Stimulated activated CD8-positive, alpha-beta memory T cell treated with anti-CD3 and anti-CD28 coated beads, Interleukin-2, amount 100 ng/mL, for 1 hour (primary cell): ENCODE results near the gene DYSF.

Experiments
- DNase-seq, 2 donors: peaks; one replicate each; pipeline ENCODE4 v3.0.0-alpha.2; 2020; ENCODE audit warnings: low read depth in 2 of 2

Gene DYSF

DNA sequence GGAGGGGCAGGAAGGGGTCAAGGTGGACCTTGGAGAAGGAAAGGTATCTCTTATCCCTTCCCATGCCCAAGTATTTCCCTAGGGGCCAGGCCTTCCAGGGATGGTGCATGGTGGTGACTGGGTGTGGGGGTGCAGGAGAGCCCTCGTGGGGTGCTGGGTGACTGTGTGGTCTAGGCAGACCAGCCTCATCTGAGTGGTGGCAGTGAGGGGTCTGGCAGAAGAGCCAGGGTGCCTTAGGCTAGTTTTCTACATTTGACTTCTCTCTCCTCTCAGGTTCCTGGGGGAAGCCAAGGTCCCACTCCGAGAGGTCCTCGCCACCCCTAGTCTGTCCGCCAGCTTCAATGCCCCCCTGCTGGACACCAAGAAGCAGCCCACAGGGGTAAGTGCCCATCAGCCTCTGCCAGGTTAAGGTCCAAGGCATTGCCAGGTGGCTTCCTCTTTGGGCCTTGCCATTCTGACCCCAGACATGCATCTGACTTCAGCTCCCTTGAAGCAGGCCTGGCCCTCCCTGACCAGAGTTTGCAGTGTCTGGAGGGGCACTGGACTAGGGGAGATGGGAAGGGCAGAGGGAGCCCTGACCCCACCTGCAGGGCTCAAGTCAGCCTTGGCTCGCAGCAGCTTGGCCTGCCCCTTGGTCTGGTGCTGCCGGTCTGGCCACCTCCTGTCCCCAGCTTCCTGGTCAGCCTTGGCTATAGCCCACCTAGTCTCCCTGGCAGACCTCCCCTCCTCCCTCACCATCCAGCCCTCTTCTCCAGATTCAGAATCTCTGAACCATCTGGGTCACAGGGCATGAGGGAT is 49.8 kb downstream of the DYSF start:
- DNase-seq = no peak

DNA sequence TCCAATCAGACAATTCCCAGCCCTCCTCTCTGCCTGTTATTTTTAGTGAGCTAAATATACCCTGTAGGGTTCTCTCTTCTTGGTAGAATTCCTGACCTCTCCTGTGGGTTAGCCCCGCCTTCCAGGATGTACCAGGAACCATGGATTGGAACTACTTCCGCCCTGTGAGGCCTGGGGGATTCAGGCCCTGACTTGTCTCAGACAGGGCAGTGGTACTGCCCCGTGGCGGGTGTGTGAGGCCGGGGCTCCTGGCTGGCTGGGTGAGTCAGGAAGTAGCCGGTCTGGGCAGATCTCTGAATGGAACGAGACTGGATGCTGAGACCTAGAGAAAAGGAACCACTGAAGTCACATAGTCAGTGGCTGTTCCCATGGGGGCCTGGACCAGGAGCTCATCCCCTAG is 50.5 kb downstream of the DYSF start:
- no peak for DNase-seq

DNA sequence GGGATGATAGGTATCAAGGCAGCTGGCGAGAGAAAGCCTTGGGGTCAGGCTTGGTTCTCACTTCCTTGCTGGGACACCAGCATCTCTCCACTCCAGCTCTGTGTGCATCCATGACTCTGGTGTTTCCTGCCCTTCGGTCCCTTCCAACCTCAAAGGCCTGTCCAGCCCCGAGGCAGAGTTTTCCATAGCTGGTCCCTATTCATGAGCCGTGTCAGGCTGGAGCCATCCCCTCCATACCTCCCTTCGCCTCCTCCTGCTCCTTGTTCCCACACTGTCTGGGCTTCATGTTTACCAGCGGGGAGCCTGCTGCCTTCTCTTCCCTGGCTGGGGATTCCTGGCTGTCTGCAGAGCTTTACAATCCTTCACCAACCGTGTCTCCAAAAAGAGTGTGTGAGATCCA is 51.2 kb downstream of the DYSF start:
- DNase-seq = no peak

DNA sequence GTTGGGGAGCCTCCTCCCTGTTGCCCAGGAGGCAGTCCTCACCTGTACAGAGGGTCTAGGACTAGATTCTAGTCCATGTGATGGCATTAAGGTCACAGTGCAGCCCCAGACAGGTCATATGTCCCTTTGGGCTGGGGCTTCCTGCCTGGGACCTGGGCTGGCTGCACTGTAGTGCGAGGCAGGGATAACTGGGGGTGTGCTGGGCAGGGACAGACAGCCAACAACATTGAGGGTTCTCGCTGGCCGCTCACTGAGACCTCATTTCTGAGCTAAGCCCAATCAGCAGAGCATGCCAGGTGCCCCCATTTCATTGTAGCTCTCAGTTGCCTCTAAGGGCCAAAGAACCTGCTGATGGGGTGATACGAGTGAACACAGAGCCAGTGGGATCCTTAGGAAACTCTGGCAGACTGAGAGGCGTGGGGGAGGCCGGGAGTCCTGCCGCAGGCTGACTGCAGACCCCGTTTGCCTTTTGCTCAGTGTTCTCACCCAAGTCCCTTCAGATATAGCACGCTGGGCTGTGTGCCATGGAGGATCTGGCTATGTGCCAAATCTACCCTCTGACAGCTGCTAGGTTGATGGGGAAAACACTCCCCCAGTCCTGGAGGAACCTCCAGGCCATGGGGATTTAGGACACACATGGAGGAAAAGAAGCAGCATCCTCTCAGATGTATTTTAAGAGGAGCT is 51.9 kb downstream of the DYSF start:
- DNase-seq = no peak

DNA sequence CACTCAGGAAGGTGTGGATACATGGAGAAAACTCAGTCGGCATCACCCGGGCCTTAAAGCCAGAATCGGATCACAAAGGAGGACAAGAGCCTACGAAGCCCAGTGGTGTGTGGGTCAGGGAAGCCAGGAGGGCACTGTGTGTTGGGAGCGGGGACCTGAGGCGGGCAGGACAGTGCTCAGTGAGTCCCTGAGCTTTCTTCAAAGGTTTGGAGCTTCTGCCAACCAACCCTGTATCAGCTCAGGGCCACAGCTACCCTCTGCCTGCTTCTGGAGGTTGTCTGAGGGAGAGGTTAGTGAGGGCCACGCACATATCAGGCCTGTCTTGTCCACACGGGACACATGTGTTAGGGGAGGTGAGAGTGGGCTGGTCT is 52.4 kb downstream of the DYSF start:
- no peak for DNase-seq

DNA sequence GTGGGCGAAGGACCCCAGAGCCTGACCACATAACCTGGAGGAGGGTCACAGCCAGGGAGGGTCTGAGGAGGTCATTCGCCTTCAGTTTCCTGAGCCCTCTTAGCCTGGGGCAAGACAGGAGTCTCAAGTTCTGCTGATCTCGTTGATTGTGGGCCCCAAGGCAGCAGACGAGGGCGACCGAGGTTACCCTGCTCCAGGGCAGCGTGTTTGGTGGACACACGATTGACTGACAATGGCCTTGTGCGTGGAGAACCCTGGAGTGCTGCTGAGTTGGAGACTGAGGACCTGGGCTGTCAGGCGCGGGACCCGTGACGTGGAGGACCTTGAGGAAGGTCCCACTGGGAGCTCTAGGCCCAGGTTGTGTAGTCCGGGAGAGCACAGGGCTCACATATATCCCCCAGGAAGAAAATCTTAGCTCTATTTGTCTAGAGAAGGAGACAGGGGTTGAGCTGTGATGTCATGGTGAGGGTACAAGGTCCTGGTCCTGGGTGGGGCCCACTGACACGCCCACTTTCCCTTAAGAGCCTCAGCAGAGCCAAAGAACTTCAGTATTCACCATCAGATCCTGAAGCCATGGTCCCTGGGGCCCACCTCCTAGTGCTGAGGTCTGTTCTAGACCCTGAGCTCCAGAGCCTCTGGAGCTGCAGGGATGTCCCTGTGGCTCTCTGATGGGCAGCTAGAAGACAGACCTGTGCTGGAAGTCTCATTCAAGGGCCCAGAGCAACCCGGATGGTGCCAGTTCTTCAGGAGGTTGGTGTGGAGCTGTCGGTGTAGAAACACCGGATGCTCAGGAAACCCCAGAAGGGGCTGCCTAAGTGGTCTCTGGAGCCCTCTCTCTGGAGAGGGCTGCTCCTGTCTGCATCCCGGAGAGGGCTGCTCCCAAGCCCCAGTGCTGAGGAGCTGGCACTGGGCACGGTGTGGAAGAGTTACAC is 53.1 kb downstream of the DYSF start:
- DNase-seq = no peak

DNA sequence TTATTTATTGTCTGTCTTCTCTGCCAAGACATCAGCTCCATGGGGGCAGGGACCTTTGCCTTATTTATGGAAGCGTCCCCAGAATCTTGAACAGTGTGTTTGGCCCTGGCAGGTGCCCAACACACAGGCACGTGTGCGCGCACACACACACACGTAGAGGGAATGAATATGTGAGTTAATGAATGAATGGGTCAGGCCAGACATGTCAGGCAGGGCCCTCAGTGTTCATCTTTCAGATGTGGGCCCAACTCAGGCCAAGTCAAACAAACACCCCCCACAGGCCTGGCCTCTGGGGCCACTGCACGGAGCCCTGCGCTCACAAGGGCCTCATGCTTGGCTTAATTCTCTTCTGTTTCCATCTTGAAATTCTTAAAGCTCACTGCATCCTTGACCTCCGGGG is 54.1 kb downstream of the DYSF start:
- no peak for DNase-seq

DNA sequence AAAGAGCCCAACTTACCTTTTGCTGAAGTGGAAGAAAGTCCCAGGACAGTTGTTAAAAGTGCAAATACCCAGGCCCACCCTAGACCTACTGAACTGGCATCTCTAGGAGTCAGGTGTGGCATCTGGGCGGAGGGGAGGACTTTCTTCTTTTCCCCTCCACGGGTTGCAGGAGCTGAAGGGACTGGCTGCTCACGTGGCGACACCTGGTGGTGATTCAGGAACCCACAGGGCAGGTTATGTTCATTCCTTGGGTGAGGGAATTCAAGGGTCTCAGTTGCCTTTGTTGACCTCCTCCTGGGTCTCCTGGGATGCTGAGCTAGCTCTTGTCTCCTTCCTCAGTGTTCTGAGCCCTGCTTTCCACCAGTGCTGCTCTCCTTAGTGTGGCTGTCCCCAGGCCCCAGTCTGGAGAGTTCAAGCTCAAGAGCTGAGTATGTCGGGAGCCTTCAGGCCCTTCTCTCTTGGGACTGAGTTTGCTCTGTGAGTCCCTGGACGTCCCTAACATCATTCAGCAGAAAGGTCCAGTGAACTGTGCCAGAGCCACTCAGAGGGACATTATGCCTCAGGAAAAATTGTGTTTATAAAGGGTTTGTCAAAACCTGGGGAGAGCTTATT is 56.9 kb downstream of the DYSF start:
- DNase-seq = peak; percentile 21 to 53

DNA sequence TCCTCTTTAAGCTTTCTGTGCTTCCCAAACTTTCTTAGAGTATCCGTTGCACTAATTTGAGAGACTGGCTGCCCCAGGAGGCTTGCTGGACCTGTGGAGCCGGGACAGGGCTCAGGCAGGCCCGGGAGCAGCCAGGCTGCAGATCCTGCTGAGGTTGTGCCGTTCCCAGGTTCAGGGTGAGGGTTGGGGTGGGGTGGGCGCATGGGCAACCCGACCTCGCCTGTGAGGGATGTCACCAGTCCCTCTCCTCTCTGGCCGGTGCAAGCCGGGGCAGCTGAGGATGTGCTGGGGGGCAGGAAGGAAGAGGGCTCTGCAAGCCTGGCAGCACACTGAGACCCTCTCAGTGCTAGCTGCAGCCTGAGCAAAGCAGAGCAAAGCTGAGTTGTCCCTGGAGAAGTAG is 57.6 kb downstream of the DYSF start:
- DNase-seq = no peak

DNA sequence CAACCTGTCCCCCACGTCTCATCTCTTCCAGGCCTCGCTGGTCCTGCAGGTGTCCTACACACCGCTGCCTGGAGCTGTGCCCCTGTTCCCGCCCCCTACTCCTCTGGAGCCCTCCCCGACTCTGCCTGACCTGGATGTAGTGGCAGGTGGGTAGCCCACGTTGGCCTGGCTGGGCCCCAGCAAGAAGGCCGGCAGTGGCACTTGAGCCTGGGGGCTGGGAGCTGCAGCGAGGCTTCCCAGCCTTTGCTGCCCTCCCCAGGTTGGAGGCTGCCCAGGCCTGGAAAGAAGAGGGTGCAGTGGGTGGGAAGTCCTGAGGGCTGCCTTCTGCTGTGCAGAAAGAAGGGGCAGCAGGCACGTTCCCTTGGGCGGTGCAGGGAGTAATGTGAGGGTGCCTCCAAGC is 58.4 kb downstream of the DYSF start:
- no peak for DNase-seq

DNA sequence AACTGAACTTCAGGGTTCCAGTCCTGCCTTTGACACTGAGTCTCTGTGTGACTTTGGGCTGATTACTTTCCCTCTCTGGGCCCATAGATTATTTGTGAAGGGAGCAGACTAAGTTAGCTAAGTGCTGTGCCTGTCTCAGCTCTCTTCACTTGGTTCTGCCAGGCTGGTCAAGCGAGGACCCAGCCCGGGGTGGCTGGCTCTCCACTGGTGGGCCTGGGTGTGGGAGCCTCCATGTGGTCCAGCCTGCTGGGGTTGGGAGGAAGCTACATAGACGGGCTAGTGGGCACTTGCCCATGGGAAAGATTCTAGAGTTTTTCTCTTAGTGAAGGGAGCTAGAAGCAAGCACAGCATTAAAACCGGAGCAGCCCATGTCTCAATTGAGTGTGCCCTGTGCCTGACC is 59.0 kb downstream of the DYSF start:
- DNase-seq = no peak

DNA sequence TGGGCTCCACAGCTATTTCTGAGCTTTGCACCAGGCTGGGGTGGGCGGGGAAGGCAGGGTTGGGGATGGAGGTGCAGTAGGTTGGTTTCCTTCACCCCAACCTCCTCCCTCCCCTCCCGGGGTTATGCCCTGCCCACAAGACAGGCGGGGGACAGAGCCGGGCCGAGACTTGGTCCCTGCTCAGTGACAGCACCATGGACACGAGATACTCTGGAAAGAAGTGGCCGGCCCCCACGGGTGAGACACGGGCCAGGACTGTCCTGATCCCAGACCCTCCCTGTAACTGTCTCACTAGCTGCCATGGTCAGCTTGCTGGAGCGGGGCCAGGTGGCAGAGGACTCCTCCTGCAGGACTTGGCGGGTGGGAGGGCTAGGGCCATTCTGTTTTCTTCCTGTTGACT is 59.7 kb downstream of the DYSF start:
- DNase-seq = no peak

DNA sequence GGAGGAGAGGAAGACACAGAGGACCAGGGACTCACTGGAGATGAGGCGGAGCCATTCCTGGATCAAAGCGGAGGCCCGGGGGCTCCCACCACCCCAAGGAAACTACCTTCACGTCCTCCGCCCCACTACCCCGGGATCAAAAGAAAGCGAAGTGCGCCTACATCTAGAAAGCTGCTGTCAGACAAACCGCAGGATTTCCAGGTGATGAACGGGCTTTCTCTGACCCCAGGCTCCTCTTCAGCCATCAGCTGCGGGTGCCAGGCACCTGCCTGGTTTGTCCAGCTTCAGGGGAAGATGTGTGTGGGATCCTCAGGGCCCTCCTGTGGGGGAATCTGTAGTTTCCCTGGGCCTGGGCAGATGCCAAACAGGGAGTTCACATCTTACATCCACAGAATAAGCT is 60.4 kb downstream of the DYSF start:
- DNase-seq = no peak

DNA sequence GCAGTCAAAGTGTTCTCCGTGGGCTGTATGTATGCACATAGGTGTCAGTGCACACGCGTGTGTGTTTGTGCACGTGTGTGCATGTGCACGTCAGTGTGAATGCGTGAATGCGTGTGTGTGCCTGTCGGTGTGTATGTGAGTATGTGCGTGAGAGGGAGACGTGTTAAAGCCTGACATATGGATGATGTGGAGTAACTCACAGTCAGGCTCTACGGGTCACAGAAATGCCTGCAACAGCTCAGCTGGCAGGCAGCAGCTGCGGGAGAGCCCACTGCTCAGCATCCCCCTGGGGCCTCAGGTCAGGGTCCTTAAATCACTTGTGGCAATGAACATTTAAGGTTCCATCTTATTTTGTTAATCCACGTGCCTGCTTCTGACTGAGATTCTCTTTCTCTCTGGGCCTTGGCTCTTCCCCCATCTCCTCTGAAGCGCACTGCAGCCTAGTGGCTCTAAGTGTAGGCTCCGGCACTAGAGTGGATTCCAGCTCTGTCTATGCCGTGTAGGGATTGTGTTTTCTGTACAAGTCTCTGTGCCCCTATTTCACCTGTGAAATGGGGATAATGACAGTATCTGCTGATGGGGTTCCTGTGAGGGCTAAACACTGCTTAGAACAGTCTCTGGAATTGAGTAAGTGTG is 63.0 kb downstream of the DYSF start:
- no peak for DNase-seq

DNA sequence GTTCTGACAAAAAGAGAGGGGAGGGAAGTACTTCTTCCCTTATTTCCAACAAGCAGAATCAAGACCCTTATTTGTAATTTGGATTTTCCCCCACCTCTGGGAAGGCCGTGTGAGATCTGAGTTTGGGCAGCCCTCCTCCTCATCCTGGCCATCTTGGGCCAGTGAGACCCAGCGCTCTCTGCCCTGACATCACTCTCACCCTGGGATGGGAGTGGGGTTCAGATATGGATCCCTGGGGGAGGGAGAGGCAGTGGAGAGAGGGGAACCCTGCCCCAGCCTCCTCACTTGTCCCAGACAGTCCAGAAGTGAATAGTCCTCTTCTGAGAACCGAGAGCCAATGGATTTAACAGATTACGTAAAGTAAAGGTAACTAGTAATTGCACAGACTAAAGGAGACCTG is 64.5 kb downstream of the DYSF start:
- no peak for DNase-seq

DNA sequence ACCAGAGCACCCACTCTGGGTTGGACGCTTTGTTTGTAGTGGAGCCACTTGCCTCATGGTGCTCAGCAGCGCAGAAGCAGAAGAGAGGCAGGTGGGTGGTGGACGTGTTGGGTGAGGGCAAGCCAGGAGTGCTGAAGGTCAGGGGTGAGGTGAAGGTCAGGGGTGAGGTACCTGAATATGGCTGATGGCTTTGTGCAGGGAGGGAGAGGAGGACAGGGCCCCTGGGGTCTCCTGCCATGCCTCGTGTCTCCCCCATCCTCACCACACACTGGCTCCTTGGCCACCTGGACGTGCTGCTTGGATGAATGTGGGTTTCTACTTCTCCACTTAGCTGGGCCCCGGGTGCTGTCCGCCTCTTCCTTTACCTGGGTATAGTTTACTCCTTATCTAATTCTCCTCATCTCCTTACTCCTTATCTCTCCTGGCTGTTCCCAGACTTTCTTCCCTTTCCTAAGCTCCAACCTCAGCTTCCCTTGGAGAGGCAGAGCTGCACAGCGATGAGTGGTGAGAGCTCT is 68.1 kb downstream of the DYSF start:
- no peak for DNase-seq

DNA sequence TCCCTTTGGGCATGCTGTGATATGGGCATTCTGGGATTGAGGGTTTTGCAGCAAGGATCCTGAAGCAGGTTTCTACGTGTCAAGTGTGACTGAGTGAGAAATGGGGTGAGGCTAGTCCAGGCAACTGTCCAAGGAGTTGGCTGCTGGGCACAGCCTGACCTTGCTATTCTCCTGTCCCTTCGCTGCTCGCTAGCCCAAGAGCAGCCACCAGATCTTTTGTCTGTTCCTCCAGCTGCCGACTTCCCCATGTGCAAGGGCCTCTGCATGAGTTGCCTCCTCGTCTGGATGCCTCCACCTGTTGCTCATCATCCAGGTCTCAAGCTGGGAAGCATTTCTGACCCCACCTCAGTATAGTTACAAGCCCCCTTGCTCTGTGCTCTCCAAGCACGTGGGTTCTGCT is 71.1 kb downstream of the DYSF start:
- no peak for DNase-seq

DNA sequence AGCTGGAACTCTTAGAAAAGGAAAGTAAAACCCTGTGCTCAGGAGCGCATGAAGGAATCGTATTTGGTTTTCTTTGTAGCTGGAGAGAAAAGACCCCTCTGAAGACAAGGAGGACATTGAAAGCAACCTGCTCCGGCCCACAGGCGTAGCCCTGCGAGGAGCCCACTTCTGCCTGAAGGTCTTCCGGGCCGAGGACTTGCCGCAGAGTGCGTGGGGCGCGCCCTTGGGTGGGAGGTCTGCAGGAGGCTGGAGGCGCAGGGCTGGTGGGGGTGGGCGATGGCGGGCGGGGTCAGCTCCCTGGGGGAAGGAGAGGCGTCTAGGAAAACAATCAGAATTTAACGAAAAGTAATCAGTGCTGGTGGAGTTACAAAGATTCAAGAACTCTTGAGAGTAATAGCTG is 72.8 kb downstream of the DYSF start:
- no peak for DNase-seq

DNA sequence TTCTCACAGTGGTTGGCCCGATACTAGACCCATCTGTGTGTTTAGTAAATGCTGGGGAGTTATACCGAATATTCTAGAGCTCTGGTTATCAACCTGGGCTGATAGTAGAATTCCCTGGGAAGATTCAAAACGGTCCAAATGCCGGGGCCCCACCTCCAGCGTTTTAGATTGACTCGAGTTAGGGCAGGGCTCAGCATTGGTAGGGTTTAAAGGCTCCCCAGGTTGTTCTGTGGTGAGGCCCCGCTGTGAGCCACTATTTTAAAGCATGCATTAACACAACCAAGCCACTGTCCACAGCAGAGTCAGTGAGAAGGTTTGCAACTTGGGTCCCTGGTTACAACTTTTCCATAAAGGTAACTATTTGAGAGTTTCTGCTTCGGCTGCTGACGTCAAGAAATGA is 73.6 kb downstream of the DYSF start:
- no peak for DNase-seq

DNA sequence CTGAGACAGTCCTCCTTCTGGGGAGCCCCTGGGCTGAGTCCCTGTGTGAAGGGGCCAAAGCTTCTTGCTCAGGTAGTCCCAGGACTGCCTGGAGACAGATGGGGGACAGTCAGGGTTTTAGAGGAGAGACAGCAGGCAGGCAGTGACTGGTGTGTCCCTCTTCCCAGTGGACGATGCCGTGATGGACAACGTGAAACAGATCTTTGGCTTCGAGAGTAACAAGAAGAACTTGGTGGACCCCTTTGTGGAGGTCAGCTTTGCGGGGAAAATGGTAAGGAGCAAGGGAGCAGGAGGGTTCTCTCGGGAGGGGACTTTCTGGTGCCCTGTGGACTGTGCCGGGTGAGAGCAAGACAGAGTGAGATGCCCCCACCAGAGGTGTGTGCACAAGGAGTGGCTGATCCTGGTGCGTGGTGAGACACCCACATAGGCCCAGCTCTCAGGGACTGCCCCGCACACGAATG is 74.8 kb downstream of the DYSF start:
- no peak for DNase-seq

DNA sequence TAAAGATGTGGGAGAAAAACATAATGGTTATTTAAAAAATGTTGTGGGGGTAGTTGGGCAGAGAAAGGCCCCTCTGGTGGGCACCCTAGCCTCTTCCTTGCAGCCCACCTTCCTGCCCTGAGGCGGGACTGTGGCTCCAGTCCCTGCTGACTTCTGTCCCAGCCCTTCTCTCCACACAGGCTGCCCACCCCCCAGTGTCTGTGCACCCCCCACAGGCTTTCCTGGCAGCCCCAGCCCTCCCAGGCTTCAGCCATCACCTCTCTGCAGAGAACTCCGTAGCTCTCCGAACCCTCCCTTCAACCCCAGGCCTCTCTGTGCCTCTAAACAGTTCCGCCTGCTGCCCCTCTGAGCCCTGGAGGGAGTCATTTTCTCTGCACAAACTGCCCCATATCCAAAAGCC is 75.4 kb downstream of the DYSF start:
- DNase-seq = no peak
